Caco-2 (cell line): ENCODE data around the gene USF1. TPM values are rescaled to one million over a fixed set of nuclear protein-coding genes. Genes with fewer than 3 reads are reported as not detected.

Source experiments
- BruUV-seq: library from RNA; stranded (reverse); fragments of 400-500 nt; replicated peaks from 2 replicates; lab custom pipeline; 2021; lab: Mats Ljungman, UMichigan
- CTCF ChIA-PET: fragments of 300-600 bp; sonication (Branson Sonifier 250); formaldehyde crosslinking; loops from one replicate; lab custom pipeline; 2022; ENCODE audit warnings: antibody characterized with exemption; lab: Charles Lee
- POLR2A ChIA-PET: fragments of 300-600 bp; sonication (Branson Sonifier 250); formaldehyde crosslinking; loops from one replicate; lab custom pipeline; 2022; ENCODE audit warnings: antibody characterized with exemption; lab: Charles Lee
- DNase-seq, 2 experiments: peaks; one replicate each; pipeline versions ENCODE4 v3.0.0 to v3.0.0-alpha.2; 2020 to 2022
- H3K27me3 ChIP-seq: replicated peaks from 2 replicates; pipeline ENCODE4 v1.6.0; 2011; ENCODE audit warnings: low read length; ENCODE audit not compliant: control insufficient read depth, insufficient read depth
- H3K36me3 ChIP-seq: 2 replicates; pipeline ENCODE4 v1.5.1; 2011; ENCODE audit warnings: low read length; ENCODE audit not compliant: control insufficient read depth, insufficient read depth
- H3K4me1 ChIP-seq: fragments of 250-450 bp; sonication (Bioruptor Pico); 2 replicates; pipeline ENCODE4 v1.5.1; 2020; ENCODE audit warnings: mild to moderate bottlenecking
- H3K4me3 ChIP-seq: 2 replicates; pipeline ENCODE4 v1.5.1; 2011; ENCODE audit warnings: low read depth, mild to moderate bottlenecking, control low read depth, low read length
- H3K9me3 ChIP-seq: fragments of 250-450 bp; sonication (Bioruptor Pico); 2 replicates; pipeline ENCODE4 v1.5.1; 2020; ENCODE audit warnings: mild to moderate bottlenecking, moderate library complexity
- H3K27ac Mint-ChIP-seq: one replicate; pipeline ENCODE4 v1.8.0; 2022; ENCODE audit warnings: mixed read lengths; ENCODE audit not compliant: unreplicated experiment
- H3K27me3 Mint-ChIP-seq: one replicate; pipeline ENCODE4 v1.8.0; 2022; ENCODE audit warnings: mixed read lengths; ENCODE audit not compliant: insufficient read depth, unreplicated experiment
- H3K36me3 Mint-ChIP-seq: one replicate; pipeline ENCODE4 v1.8.0; 2022; ENCODE audit warnings: mild to moderate bottlenecking, mixed read lengths; ENCODE audit not compliant: insufficient read depth, unreplicated experiment
- H3K4me1 Mint-ChIP-seq: one replicate; pipeline ENCODE4 v1.8.0; 2022; ENCODE audit warnings: low read depth, mixed read lengths; ENCODE audit not compliant: unreplicated experiment
- H3K4me3 Mint-ChIP-seq: one replicate; pipeline ENCODE4 v1.8.0; 2022; ENCODE audit warnings: mild to moderate bottlenecking, moderate library complexity, mixed read lengths; ENCODE audit not compliant: unreplicated experiment
- H3K9me3 Mint-ChIP-seq: one replicate; pipeline ENCODE4 v1.8.0; 2022; ENCODE audit warnings: mixed read lengths; ENCODE audit not compliant: unreplicated experiment
- CTCF ChIP-seq, 2 experiments: fragments of 200-600 bp in 1 of 2; IDR thresholded peaks; 1 replicate in 1 of 2; 2 replicates in 1 of 2; pipeline versions ENCODE4 v1.5.1 to v1.8.0; 2011 to 2022; ENCODE audit warnings: antibody characterized with exemption in 1 of 2, control low read depth in 1 of 2, inconsistent platforms in 1 of 2, low read depth in 1 of 2, low read length in 1 of 2, mild to moderate bottlenecking in 1 of 2, moderate library complexity in 1 of 2; ENCODE audit not compliant: insufficient read depth in 1 of 2, severe bottlenecking in 1 of 2, unreplicated experiment in 1 of 2
- intact Hi-C: fragments of 100-400 bp; cut with micrococcal nuclease; formaldehyde crosslinking; loops from one replicate; pipeline ENCODE4 v1.10.0; 2022; ENCODE audit not compliant: unreplicated experiment
- total RNA-seq: library from RNA; stranded (reverse); gene quantifications from 2 replicates; pipeline ENCODE4 v1.2.3, GENCODE V29; 2022

Gene USF1
- total RNA-seq, 1 experiment from 2014 or later, result 49.7 TPM

- H3K9me3 Mint-ChIP-seq, result no peaks in the 10 kb centered on the region
- no peak overlapping the region for H3K4me3 ChIP-seq
- H3K27ac Mint-ChIP-seq, result peak overlapping the region; percentile 36
- no TSS peak for BruUV-seq
- H3K9me3 ChIP-seq, result no peaks in the 10 kb centered on the region
- no peak for DNase-seq
- no peaks in the 10 kb centered on the region for H3K27me3 ChIP-seq
- CTCF ChIA-PET, result no interaction called here
- TF ChIP-seq CTCF (IDR thresholded peaks at IDR 0.05; ENCODE audit: insufficient read depth in 1 of 2, low read depth in 1 of 2, low read length in 1 of 2, severe bottlenecking in 1 of 2, unreplicated experiment in 1 of 2), result no peak
- peaks cover 17% of the 10 kb centered on the region for H3K4me1 Mint-ChIP-seq
- H3K4me3 Mint-ChIP-seq, result peak overlapping the region; percentile 42
- peaks cover 22% of the 10 kb centered on the region for H3K4me1 ChIP-seq
- POLR2A ChIA-PET, result no interaction called here
- H3K27me3 Mint-ChIP-seq, result no peaks in the 10 kb centered on the region
- intact Hi-C loops, result no loop called here
- peaks cover 2% of the 10 kb centered on the region for H3K36me3 Mint-ChIP-seq
- H3K36me3 ChIP-seq, result no peaks in the 10 kb centered on the region
Measured at GRCh38 chr1:161088587-161089110, 42.9 kb upstream of the USF1 start.

- H3K4me1 Mint-ChIP-seq, result peaks cover 28% of the 10 kb centered on the region
- no peaks in the 10 kb centered on the region for H3K36me3 ChIP-seq
- no peaks in the 10 kb centered on the region for H3K27me3 ChIP-seq
- no peak overlapping the region for H3K4me3 ChIP-seq
- H3K27ac Mint-ChIP-seq, result peak overlapping the region; percentile 67
- intact Hi-C loops, result no loop called here
- peaks cover 36% of the 10 kb centered on the region for H3K4me1 ChIP-seq
- no peaks in the 10 kb centered on the region for H3K27me3 Mint-ChIP-seq
- H3K4me3 Mint-ChIP-seq, result no peak overlapping the region
- H3K36me3 Mint-ChIP-seq, result peaks cover 7% of the 10 kb centered on the region
- H3K9me3 ChIP-seq, result no peaks in the 10 kb centered on the region
- no peak for TF ChIP-seq CTCF (IDR thresholded peaks at IDR 0.05; ENCODE audit: insufficient read depth in 1 of 2, low read depth in 1 of 2, low read length in 1 of 2, severe bottlenecking in 1 of 2, unreplicated experiment in 1 of 2)
- BruUV-seq, result no TSS peak
- no peak for DNase-seq
- ChIA-PET POLR2A (no interaction called here), CTCF (interaction anchor here (3.3 kb wide), 1 partner anchor 11 kb away, joined by 15 read pairs; the partner anchor contains the start of gene KLHDC9)
- no peaks in the 10 kb centered on the region for H3K9me3 Mint-ChIP-seq
Measured at GRCh38 chr1:161086457-161086856, 40.7 kb upstream of the USF1 start.

GRCh38 chr1:161085165-161085564 is 39.4 kb upstream of the USF1 start:
- peaks cover 7% of the 10 kb centered on the region for H3K36me3 Mint-ChIP-seq
- POLR2A ChIA-PET, result no interaction called here
- H3K9me3 Mint-ChIP-seq, result no peaks in the 10 kb centered on the region
- no peak for DNase-seq
- H3K4me1 Mint-ChIP-seq, result peaks cover 37% of the 10 kb centered on the region
- Histone ChIP-seq H3K36me3 (no peaks in the 10 kb centered on the region), H3K4me3 (no peak overlapping the region), H3K27me3 (no peaks in the 10 kb centered on the region), H3K9me3 (no peaks in the 10 kb centered on the region), H3K4me1 (peaks cover 46% of the 10 kb centered on the region)
- CTCF ChIA-PET, result interaction anchor here (0.7 to 3.3 kb wide), 2 partner anchors 12 to 244 kb away, joined by 4 to 15 read pairs; partner anchors contain the start of gene KLHDC9
- BruUV-seq, result no TSS peak
- H3K27me3 Mint-ChIP-seq, result no peaks in the 10 kb centered on the region
- intact Hi-C loops, result no loop called here
- TF ChIP-seq CTCF (IDR thresholded peaks at IDR 0.05; ENCODE audit: insufficient read depth in 1 of 2, low read depth in 1 of 2, low read length in 1 of 2, severe bottlenecking in 1 of 2, unreplicated experiment in 1 of 2), result no peak
- peak overlapping the region; percentile 67 for H3K27ac Mint-ChIP-seq
- H3K4me3 Mint-ChIP-seq, result no peak overlapping the region
